ENCODE measurements around the gene KIF19. TPM values are rescaled to one million over a fixed set of nuclear protein-coding genes. Genes with fewer than 3 reads are reported as not detected.
"Not testable (repeated sequence)": the region's sequence is repeated elsewhere in the genome, so short reads cannot be mapped to it uniquely, and the experiment has no call there.

The KIF19 gene
- total and polyA plus RNA-seq, 12 donors: 0.07 to 1.5 (median 0.27) TPM

- H3K27me3 ChIP-seq: peaks cover 0 to under 1% (median 0%) of the 10 kb centered on the region in 7 donors
- no peak overlapping the region for H3K4me3 ChIP-seq
- peaks cover 0 to 50% (median 21%) of the 10 kb centered on the region in 9 donors for H3K4me1 ChIP-seq
- no peak for TF ChIP-seq CTCF (IDR thresholded peaks at IDR 0.05)
- intact Hi-C loops (cut with DNase I): loop anchor here in 1 of 10 donors (5.0 kb wide), 1 partner anchor 33 kb away; no protein-coding TSS in a partner anchor
- DNase-seq (no peak), ATAC-seq (peak in 3 of 8 donors; percentile 4 to 24 (median 19))
- H3K36me3 ChIP-seq: no peaks in the 10 kb centered on the region
- 59 to 75% methylated on average over 9 of the region's 9 CpGs for WGBS, 2 donors
- peak overlapping the region in 1 of 10 donors; percentile 80 for H3K27ac ChIP-seq
- no peaks in the 10 kb centered on the region for H3K9me3 ChIP-seq
Measured at GRCh38 chr17:74280093-74280513, 45.9 kb upstream of the KIF19 start.

- no peaks in the 10 kb centered on the region for H3K27me3 ChIP-seq
- intact Hi-C loops (cut with DNase I): loop anchor here in 1 of 10 donors (5.0 kb wide), 1 partner anchor 34 kb away; no protein-coding TSS in a partner anchor
- H3K27ac ChIP-seq: no peak overlapping the region
- WGBS, 2 donors: 94% methylated on average over 20 of the region's 20 CpGs
- H3K9me3 ChIP-seq: no peaks in the 10 kb centered on the region
- no peaks in the 10 kb centered on the region for H3K36me3 ChIP-seq
- DNase-seq (no peak), ATAC-seq (no peak)
- H3K4me3 ChIP-seq: no peak overlapping the region
- TF ChIP-seq CTCF (IDR thresholded peaks at IDR 0.05): no peak
- peaks cover 0 to 37% (median 10%) of the 10 kb centered on the region in 9 donors for H3K4me1 ChIP-seq
Measured at GRCh38 chr17:74281799-74282198, 44.2 kb upstream of the KIF19 start.

- intact Hi-C loops (cut with DNase I): loop anchor here in 1 of 10 donors (5.0 kb wide), 1 partner anchor 35 kb away; no protein-coding TSS in a partner anchor
- not testable (repeated sequence) for ATAC-seq, H3K4me3 ChIP-seq, H3K27me3 ChIP-seq, H3K36me3 ChIP-seq, DNase-seq, H3K9me3 ChIP-seq
- 91 to 94% methylated on average over 4 of the region's 4 CpGs for whole genome bisulfite sequencing, 2 donors
- H3K4me1 ChIP-seq: peaks cover 0 to 35% (median 8%) of the 10 kb centered on the region in 9 donors
- H3K27ac ChIP-seq: peak overlapping the region in 1 of 10 donors; percentile 67
Measured at GRCh38 chr17:74282274-74282586, 43.8 kb upstream of the KIF19 start.

- intact Hi-C loops (cut with DNase I): loop anchor here in 1 of 10 donors (5.0 kb wide), 1 partner anchor 35 kb away; no protein-coding TSS in a partner anchor
- Histone ChIP-seq H3K9me3 (no peaks in the 10 kb centered on the region), H3K36me3 (no peaks in the 10 kb centered on the region), H3K4me3 (no peak overlapping the region), H3K27ac (peak overlapping the region in 1 of 10 donors; percentile 67), H3K4me1 (peaks cover 0 to 35% (median 7%) of the 10 kb centered on the region in 9 donors), H3K27me3 (no peaks in the 10 kb centered on the region)
- 69 to 75% methylated on average over 9 of the region's 9 CpGs for WGBS, 2 donors
- TF ChIP-seq CTCF (IDR thresholded peaks at IDR 0.05): no peak
- no peak for DNase-seq
- ATAC-seq: no peak
Measured at GRCh38 chr17:74282587-74283370, 43.2 kb upstream of the KIF19 start.

- Histone ChIP-seq H3K27me3 (no peaks in the 10 kb centered on the region), H3K4me3 (no peak overlapping the region), H3K9me3 (no peaks in the 10 kb centered on the region), H3K36me3 (no peaks in the 10 kb centered on the region), H3K4me1 (peaks cover 0 to 35% (median 7%) of the 10 kb centered on the region in 9 donors), H3K27ac (no peak overlapping the region)
- intact Hi-C loops (cut with DNase I): loop anchor here in 1 of 10 donors (5.0 kb wide), 1 partner anchor 36 kb away; no protein-coding TSS in a partner anchor
- DNase-seq (no peak), ATAC-seq (no peak)
- no peak for TF ChIP-seq CTCF (IDR thresholded peaks at IDR 0.05)
- WGBS, 2 donors: 91 to 93% methylated on average over 4 of the region's 4 CpGs
Measured at GRCh38 chr17:74283371-74283673, 42.7 kb upstream of the KIF19 start.
